ENCODE data around the gene OR10D3. TPM values are rescaled to one million over a fixed set of nuclear protein-coding genes. Genes with fewer than 3 reads are reported as not detected.

The OR10D3 gene
- total and polyA plus RNA-seq, 2 donors from 2014 or later, result not detected

GRCh38 chr11:124193221-124194010, 10.3 kb downstream of the OR10D3 start:
- no peak for FAIRE-seq
- Histone ChIP-seq H3K27ac (ENCODE audit: low read depth in 2 of 2, low read length in 2 of 2) (no peak overlapping the region), H3K9ac (ENCODE audit: low read length in 3 of 3) (no peak overlapping the region), H3K9me3 (ENCODE audit: control insufficient read depth in 2 of 3, insufficient read depth in 1 of 3, low read length in 3 of 3) (no peaks in the 10 kb centered on the region), H3K36me3 (ENCODE audit: control insufficient read depth in 2 of 3, insufficient read depth in 3 of 3, low read length in 3 of 3) (no peaks in the 10 kb centered on the region), H3K4me1 (ENCODE audit: control insufficient read depth in 2 of 3, insufficient read depth in 2 of 3, low read depth in 1 of 3, low read length in 3 of 3) (no peaks in the 10 kb centered on the region), H3K4me3 (ENCODE audit: low read length in 3 of 3) (no peak overlapping the region), H3K27me3 (ENCODE audit: control insufficient read depth, insufficient read depth, low read length) (no peaks in the 10 kb centered on the region)
- intact Hi-C loops (cut with DNase I), result no loop called here
- TF ChIP-seq CTCF (IDR thresholded peaks at IDR 0.05; ENCODE audit: borderline replicate concordance, extremely low read depth, insufficient read depth), result no peak
- no peak for DNase-seq

GRCh38 chr11:124194293-124195188, 11.4 kb downstream of the OR10D3 start:
- TF ChIP-seq CTCF (IDR thresholded peaks at IDR 0.05; ENCODE audit: borderline replicate concordance, extremely low read depth, insufficient read depth), result no peak
- no peak overlapping the region for H3K27ac ChIP-seq (ENCODE audit: low read depth in 2 of 2, low read length in 2 of 2)
- FAIRE-seq, result no peak
- no peak overlapping the region for H3K9ac ChIP-seq (ENCODE audit: low read length in 3 of 3)
- no peaks in the 10 kb centered on the region for H3K9me3 ChIP-seq (ENCODE audit: control insufficient read depth in 2 of 3, insufficient read depth in 1 of 3, low read length in 3 of 3)
- H3K4me1 ChIP-seq (ENCODE audit: control insufficient read depth in 2 of 3, insufficient read depth in 2 of 3, low read depth in 1 of 3, low read length in 3 of 3), result no peaks in the 10 kb centered on the region
- intact Hi-C loops (cut with DNase I), result no loop called here
- H3K27me3 ChIP-seq (ENCODE audit: control insufficient read depth, insufficient read depth, low read length), result no peaks in the 10 kb centered on the region
- peak in 2 of 5 donors; percentile 17 to 20 for DNase-seq
- no peak overlapping the region for H3K4me3 ChIP-seq (ENCODE audit: low read length in 3 of 3)
- H3K36me3 ChIP-seq (ENCODE audit: control insufficient read depth in 2 of 3, insufficient read depth in 3 of 3, low read length in 3 of 3), result no peaks in the 10 kb centered on the region

GRCh38 chr11:124195189-124195734, 12.1 kb downstream of the OR10D3 start:
- TF ChIP-seq CTCF (IDR thresholded peaks at IDR 0.05; ENCODE audit: borderline replicate concordance, extremely low read depth, insufficient read depth), result peak; percentile 50
- no peaks in the 10 kb centered on the region for H3K9me3 ChIP-seq (ENCODE audit: control insufficient read depth in 2 of 3, insufficient read depth in 1 of 3, low read length in 3 of 3)
- H3K4me3 ChIP-seq (ENCODE audit: low read length in 3 of 3), result no peak overlapping the region
- no peaks in the 10 kb centered on the region for H3K27me3 ChIP-seq (ENCODE audit: control insufficient read depth, insufficient read depth, low read length)
- no peak overlapping the region for H3K9ac ChIP-seq (ENCODE audit: low read length in 3 of 3)
- no peaks in the 10 kb centered on the region for H3K36me3 ChIP-seq (ENCODE audit: control insufficient read depth in 2 of 3, insufficient read depth in 3 of 3, low read length in 3 of 3)
- no peak for FAIRE-seq
- H3K27ac ChIP-seq (ENCODE audit: low read depth in 2 of 2, low read length in 2 of 2), result no peak overlapping the region
- peak in 3 of 5 donors; percentile 36 to 63 (median 49) for DNase-seq
- H3K4me1 ChIP-seq (ENCODE audit: control insufficient read depth in 2 of 3, insufficient read depth in 2 of 3, low read depth in 1 of 3, low read length in 3 of 3), result no peaks in the 10 kb centered on the region
- intact Hi-C loops (cut with DNase I), result no loop called here
